HG03280 (cell line): ENCODE data around the gene DEDD.

ENCODE experiments used
- ATAC-seq: cut with Tn5 transposase; IDR thresholded peaks from one replicate; pipeline ENCODE4 v1.9.1; 2021; ENCODE audit warnings: mild to moderate bottlenecking, moderate library complexity; ENCODE audit not compliant: unreplicated experiment

Gene DEDD

GRCh38 chr1:161077426-161077825, 55.0 kb downstream of the DEDD start:
- no peak for ATAC-seq

GRCh38 chr1:161076410-161076809, 56.1 kb downstream of the DEDD start:
- ATAC-seq: no peak

GRCh38 chr1:161074676-161075368, 57.6 kb downstream of the DEDD start:
- no peak for ATAC-seq

GRCh38 chr1:161073474-161074121, 58.9 kb downstream of the DEDD start:
- no peak for ATAC-seq

GRCh38 chr1:161072751-161073449, 59.6 kb downstream of the DEDD start:
- ATAC-seq: no peak

- no peak for ATAC-seq
Measured at GRCh38 chr1:161071886-161072371, 60.5 kb downstream of the DEDD start.
